Caki2 (cell line): ENCODE measurements around the gene CMSS1. TPM values are rescaled to one million over a fixed set of nuclear protein-coding genes. Genes with fewer than 3 reads are reported as not detected.

Experiments
- DNase-seq: peaks from one replicate; pipeline ENCODE4 v3.0.0-alpha.2; 2015; ENCODE audit warnings: low read depth
- in situ Hi-C: cut with HindIII; loops from 2 replicates; pipeline ENCODE4 v1.10.0; 2016; ENCODE audit warnings: low sequenced_read_pairs, low pct_unique_long_range_greater_than_20kb, mixed read lengths
- total RNA-seq: library from RNA; depleted of rRNA; stranded (reverse); fragments of >200 nt; shearing (Covaris generic); gene quantifications from 2 replicates; pipeline ENCODE4 v1.2.3, GENCODE V29; 2014; ENCODE audit warnings: low replicate concordance

The CMSS1 gene
- total RNA-seq, 1 experiment from 2014 or later: 36.5 TPM

DNA sequence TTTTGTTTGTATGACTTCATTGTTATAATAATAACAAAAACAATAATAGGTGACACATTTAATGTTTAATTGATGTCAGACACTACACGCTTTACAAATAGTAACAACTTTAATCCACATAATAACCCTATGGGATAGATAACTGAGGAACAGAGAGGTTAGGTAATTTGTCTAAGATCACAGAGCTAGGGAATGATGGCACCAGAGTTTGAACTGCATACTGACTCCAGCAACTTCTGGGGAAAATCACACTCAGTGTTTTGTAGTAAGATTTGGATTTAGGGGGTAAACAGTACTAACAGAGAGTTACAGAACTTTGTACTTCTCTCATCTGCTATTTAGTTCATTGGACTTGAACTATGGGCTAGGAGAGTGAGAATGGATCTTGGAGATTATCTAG is 66.0 kb downstream of the CMSS1 start:
- no peak for DNase-seq
- in situ Hi-C loops: no loop called here

DNA sequence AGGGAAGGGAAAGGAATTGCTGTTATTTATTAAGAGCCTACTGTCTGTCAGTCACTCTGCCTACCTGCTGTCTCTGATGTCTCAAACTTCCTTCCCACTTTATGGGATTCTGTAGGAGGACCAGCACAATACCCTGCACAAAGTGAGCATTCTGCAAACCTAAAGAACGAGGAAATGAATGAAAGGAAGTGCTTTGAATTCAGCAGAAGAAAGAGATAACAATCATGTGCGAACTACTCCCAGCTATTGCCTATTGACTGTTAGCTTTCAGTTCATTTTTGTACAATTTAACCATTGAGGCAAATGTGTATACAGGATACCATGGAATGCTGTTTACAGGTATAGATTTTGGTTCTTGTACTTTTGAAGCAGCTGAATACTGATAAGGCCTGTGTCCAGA is 66.8 kb downstream of the CMSS1 start:
- DNase-seq: no peak
- in situ Hi-C loops: no loop called here

GRCh38 chr3:99885085-99885484 is 67.4 kb downstream of the CMSS1 start:
- no peak for DNase-seq
- in situ Hi-C loops: no loop called here

- DNase-seq: no peak
- in situ Hi-C loops: no loop called here
These were observed 68.2 kb downstream of the CMSS1 start for GRCh38 chr3:99885851-99886250.

- no peak for DNase-seq
- in situ Hi-C loops: no loop called here
These were observed 74.1 kb downstream of the CMSS1 start for GRCh38 chr3:99891610-99892285.

GRCh38 chr3:99892332-99892731 is 74.7 kb downstream of the CMSS1 start:
- in situ Hi-C loops: no loop called here
- no peak for DNase-seq

DNA sequence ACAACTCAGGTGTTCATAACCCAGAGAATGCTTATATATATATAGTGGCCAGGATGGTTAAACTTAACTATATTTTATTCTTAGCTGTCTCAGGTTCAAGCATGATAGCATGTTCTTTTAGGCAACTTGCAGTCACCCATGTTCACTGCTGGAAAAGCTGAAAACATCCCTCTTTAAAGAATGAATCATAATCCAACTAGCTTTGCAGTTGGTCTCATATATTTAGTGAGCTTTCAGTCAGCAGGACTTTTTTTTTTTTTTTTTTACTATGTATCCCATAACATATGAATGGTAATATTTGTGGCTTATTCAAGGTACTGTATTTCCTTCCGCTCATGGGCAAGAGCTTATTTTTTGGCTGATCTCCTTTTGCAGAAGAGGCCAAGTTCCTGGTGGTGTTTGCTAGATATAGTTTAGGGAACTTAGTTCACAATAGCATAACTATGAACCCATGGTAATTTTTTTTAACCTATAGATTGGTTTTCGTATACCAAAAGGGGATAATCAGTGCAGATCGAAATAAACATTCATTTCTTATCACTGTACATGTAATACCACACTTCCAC is 77.6 kb downstream of the CMSS1 start:
- no peak for DNase-seq
- in situ Hi-C loops: no loop called here

DNA sequence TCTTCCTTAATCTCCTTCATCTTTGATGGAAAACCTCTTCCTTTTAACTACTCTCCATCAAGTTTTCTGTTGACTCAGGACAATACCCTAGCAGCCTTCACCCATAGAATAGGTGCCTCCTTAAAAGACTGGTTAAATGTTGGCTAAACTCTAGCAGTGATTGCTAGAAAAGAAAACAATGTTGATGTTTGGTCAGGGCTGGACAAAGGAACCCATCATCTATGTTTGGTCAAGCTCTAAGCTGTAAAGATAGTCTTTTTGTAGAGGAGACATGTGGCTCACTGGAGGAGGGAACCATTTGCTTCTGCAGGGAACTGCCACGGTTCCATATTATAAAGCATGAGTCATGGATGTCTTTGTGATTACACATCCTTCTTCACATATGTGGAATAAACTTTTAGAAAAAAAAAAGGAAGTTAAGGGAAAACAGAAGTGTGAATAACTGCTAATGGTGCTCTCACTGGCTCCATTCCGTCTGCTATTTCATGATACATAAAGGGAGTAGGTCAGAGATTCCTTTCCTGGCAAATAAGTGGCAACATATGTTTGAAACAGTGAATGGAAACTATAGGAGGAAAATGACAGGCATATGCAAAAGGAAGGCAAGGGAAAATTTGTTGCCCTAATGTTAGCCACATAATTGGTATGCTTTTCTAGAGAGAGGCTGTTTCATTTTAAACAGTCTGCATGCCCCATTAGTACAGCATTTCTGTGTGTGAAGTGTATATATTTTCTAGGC is 78.2 kb downstream of the CMSS1 start:
- in situ Hi-C loops: no loop called here
- peak; percentile 56 for DNase-seq

DNA sequence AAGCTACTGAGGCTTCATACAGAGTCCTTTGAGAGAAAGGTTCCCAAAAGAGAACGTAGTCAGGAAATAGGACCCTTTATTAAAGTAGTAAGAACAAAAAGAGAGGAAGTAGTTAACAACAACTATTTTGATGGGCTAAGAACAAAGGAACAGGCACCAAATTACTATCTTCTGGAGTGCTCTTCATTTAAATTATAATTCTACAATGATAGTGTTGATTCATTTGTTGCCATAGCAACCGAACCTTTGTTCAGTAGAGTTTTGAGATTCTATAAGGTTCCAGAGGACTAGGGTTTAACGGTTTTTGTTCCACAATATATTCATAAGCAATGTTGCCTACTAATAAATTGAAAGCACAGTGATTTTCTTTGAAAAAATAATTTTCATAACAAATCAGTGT is 78.8 kb downstream of the CMSS1 start:
- no peak for DNase-seq
- in situ Hi-C loops: no loop called here

- no peak for DNase-seq
- in situ Hi-C loops: no loop called here
These were observed 81.9 kb downstream of the CMSS1 start for GRCh38 chr3:99899603-99900002.

- no peak for DNase-seq
- in situ Hi-C loops: no loop called here
These were observed 82.6 kb downstream of the CMSS1 start for GRCh38 chr3:99900248-99900647.

DNA sequence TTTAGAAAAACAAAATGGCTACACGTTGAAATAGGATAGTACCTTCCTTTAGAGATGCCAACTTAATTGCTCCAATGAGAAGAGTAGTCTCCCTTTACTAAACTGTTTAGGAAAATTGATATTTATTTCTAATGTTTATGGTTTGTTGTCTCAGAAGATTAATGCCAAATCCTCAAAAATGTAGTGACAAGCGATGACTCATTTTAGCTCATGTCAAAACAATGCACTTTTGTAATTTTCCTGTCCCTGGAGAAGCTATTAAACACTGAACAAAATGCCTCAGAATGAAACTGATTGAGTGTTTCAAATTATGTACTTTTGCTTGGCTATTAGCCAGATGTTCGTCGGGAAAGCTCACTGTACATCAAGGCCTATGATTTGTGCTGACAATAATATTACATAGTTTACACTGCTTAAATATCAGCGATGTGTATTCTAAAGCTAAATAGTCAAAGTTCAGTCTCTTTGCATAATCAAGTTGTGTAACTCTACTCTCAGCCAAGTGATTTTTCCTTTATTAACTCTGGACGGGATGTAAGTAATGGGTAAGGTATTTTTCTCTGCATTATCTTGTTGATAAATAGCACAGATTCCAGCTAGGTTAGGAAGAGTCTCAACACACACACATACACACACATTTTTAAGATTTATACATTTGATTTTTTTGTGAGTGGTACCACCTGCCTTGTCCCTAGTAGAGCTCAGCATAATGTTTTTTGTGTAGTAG is 83.7 kb downstream of the CMSS1 start:
- in situ Hi-C loops: no loop called here
- DNase-seq: peak; percentile 42

DNA sequence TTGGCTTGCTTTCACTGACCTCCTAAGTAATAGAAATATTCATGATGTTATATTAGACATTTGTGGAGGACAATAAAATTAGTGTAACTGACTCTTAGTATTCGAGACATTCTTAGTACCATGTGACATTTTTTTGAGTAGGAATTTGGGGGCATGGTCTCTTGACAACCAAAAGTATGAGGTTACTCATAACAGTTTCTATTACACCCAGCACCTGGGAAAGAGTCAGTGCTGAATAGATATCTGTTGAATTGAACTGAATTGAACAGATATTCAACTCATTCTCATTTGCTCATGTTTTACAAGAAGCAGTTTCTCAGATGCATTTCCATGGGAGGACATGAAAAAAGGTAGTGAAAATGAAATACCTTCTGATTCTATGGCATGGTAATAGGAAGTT is 84.4 kb downstream of the CMSS1 start:
- DNase-seq: no peak
- in situ Hi-C loops: no loop called here

GRCh38 chr3:99903869-99904268 is 86.2 kb downstream of the CMSS1 start:
- in situ Hi-C loops: no loop called here
- DNase-seq: no peak

DNA sequence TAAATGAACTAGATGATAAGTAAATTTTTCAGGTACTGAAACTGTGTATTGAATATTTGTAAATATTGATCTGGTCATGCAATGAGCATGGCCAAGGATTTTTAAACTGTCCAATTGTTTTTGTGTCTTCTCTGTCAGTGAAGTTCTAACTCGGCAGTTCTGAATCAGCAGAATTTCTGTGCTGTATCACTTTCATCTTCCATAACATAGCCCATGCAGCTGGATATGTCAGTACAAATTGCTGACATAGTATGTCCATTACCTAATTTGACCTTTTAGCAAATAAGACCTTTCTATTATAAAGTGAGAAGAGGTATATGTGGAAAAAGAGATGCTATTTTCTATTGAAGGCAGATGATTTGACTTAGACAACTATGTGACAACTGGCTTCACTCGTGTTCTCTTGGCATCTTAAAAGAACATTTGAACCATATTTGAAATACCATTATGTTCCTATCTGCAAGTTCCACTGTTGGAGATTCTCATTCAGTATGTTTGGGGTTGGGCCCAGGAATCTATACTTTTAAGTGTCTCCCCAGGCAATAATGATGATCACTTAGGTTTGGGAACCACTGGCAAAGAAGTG is 90.4 kb downstream of the CMSS1 start:
- in situ Hi-C loops: no loop called here
- no peak for DNase-seq

- DNase-seq: peak; percentile 42
- in situ Hi-C loops: no loop called here
These were observed 92.2 kb downstream of the CMSS1 start for GRCh38 chr3:99909714-99910495.

DNA sequence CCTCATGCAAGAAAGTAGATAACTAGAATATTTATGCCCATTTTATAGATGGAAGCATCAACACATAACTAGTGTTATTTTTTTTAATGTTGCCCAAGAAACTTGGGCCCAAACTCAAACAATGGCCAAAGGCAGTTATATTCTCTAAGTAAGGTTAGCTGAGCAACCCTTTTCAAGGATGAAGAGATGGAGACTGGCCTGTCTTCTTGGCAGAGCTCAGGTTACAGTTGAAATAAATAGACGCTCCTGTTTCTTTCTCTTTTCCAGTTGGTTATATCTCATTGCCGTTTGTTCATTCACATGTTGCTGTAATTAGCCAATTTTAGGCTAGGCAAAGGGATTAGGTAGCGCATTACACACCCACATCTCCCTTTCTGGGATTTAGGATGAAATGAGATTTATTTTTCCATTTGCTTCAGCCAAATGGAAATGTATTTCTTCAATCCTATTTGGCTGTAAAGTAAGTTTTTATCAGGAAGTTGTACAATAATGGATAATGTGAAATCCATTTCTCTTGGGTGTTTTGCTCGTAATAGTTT is 93.2 kb downstream of the CMSS1 start:
- in situ Hi-C loops: no loop called here

DNA sequence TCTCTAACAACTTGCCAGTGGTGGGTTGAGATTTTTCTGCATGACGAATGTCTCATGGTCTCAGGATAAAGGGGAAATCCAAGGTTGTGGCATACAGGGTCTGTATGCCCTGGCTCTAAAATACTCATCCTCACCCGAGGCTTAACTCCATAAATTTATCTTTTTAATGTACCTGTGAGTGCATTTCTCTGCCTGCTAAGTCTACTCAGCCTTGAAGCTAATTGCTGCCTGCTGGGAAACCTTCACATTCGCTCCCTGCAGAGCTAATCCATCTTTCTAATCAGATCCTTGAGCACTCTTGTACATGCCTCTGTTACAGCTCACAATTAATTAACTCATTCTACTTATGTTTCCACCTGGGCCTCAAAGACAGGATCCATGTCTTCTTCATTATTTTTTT is 93.8 kb downstream of the CMSS1 start:
- no peak for DNase-seq
- in situ Hi-C loops: no loop called here

More for the DNA sequence above, 93.2 kb downstream of the CMSS1 start:
- DNase-seq: no peak
